ENCODE measurements around the gene BOLL.
"Not testable (repeated sequence)": the region's sequence is repeated elsewhere in the genome, so short reads cannot be mapped to it uniquely, and the experiment has no call there.

BOLL gene

GRCh38 chr2:197706839-197707207 is 78.3 kb downstream of the BOLL start:
- peak; percentile 36 for DNase-seq (ENCODE audit: low read depth, low spot score)

GRCh38 chr2:197705912-197706838 is 78.9 kb downstream of the BOLL start:
- DNase-seq (ENCODE audit: low read depth, low spot score) = peak; percentile 23

GRCh38 chr2:197705121-197705911 is 79.8 kb downstream of the BOLL start, which contains the start of gene MARS2:
MARS2 (plus strand) TSS chr2:197705369; CDS start chr2:197705406, 37 bp downstream.
- DNase-seq (ENCODE audit: low read depth, low spot score) = peak; percentile 94

DNA sequence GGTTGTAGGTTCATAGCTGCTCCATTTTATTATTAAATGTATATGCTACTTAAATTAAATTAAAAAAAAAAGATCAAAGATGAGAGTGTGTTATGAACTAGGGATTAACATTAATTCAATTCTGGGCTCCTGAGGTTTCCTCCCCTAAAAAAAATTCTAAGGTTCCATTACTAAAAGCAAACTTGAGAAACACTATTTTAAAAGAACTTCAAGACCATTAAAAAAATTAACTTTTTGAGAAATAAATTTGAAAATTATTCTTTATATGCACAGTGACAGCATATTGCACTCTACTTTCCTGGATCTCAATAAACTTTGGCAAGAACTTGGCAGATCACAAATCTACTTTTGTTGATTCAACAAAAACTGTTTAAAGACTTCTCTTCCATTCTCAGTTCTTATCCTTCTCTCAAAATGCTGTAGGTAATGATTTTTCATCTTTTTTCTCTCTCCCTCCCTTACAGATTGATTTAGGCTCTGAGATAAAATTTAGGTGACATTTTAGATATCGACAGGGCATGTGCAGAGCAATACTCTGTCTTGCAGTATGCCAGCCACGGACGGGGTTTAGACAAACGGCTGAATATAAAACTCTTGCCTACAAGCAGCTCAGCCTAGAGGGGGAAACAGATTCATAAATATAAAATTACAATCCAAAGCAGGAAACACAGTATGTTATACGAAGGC is 80.5 kb downstream of the BOLL start:
- no peak for DNase-seq (ENCODE audit: low read depth, low spot score)

- no peak for DNase-seq (ENCODE audit: low read depth, low spot score)
Measured at GRCh38 chr2:197700960-197701359, 84.2 kb downstream of the BOLL start.

DNA sequence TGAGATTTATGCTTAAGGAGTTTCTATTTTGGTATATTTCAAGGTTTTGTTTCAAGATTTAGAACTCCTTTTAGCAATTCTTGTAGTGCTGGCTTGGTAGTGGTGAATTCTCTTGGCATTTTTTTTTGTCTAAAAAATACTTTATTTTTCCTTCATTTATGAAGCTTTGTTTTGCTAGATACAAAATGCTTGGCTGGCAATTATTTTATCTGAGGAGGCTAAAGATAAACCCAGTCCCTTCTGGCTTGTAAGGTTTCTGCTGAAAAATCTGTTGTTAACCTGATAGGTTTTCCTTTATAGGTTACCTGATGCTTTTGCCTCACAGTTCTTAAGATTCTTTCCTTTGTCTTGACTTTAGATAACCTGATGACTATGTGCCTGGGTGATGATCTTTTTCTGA is 85.4 kb downstream of the BOLL start:
- DNase-seq (ENCODE audit: low read depth, low spot score) = not testable (repeated sequence)

DNA sequence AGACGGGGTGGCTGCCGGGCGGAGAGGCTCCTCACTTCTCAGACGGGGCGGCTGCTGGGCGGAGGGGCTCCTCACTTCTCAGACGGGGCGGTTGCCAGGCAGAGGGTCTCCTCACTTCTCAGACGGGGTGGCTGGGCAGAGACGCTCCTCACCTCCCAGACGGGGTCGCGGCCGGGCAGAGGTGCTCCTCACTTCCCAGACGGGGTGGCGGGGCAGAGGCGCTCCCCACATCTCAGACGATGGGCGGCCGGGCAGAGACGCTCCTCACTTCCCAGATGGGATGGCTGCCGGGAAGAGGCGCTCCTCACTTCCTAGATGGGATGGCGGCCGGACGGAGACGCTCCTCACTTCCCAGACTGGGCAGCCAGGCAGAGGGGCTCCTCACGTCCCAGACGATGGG is 88.5 kb downstream of the BOLL start:
- DNase-seq (ENCODE audit: low read depth, low spot score) = not testable (repeated sequence)

DNA sequence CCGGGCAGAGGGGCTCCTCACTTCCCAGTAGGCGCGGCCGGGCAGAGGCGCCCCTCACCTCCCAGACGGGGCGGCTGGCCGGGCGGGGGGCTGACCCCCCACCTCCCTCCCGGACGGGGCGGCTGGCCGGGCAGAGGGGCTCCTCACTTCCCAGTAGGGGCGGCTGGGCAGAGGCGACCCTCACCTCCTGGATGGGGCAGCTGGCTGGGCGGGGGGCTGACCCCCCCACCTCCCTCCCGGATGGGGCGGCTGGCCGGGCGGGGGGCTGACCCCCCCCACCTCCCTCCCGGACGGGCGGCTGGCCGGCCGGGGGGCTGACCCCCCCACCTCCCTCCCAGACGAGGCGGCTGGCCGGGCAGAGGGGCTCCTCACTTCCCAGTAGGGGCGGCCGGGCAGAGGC is 89.1 kb downstream of the BOLL start:
- not testable (repeated sequence) for DNase-seq (ENCODE audit: low read depth, low spot score)

- not testable (repeated sequence) for DNase-seq (ENCODE audit: low read depth, low spot score)
Measured at GRCh38 chr2:197695206-197695605, 89.9 kb downstream of the BOLL start.

- DNase-seq (ENCODE audit: low read depth, low spot score) = no peak
Measured at GRCh38 chr2:197677483-197677882, 107.6 kb downstream of the BOLL start.

- no peak for DNase-seq (ENCODE audit: low read depth, low spot score)
Measured at GRCh38 chr2:197677056-197677455, 108.1 kb downstream of the BOLL start.
